ENCODE measurements around the gene CUEDC2.
A peak's percentile ranks its signal among the peaks of the same experiment; 100 is the strongest.

The CUEDC2 gene

GRCh38 chr10:102396730-102397151 is 35.6 kb downstream of the CUEDC2 start:
- no peak for DNase-seq (ENCODE audit: low read depth in 2 of 2)

GRCh38 chr10:102396317-102396650 is 36.1 kb downstream of the CUEDC2 start:
- no peak for DNase-seq (ENCODE audit: low read depth in 2 of 2)

- peak; percentile 84 to 89 for DNase-seq (ENCODE audit: low read depth in 2 of 2)
Observed at GRCh38 chr10:102395400-102396316, 36.7 kb downstream of the CUEDC2 start, which contains the start of gene NFKB2. Gene NFKB2 (plus strand): TSS chr10:102395705. CDS start chr10:102395960, 255 bp downstream.

- no peak for DNase-seq (ENCODE audit: low read depth in 2 of 2)
Observed at GRCh38 chr10:102394801-102395399, 37.5 kb downstream of the CUEDC2 start.

GRCh38 chr10:102394079-102394800 is 38.1 kb downstream of the CUEDC2 start:
- DNase-seq (ENCODE audit: low read depth in 2 of 2): peak; percentile 98

GRCh38 chr10:102393411-102394078 is 38.8 kb downstream of the CUEDC2 start:
- no peak for DNase-seq (ENCODE audit: low read depth in 2 of 2)

- DNase-seq (ENCODE audit: low read depth in 2 of 2): no peak
Observed at GRCh38 chr10:102392306-102392705, 40.1 kb downstream of the CUEDC2 start.

GRCh38 chr10:102389894-102390293 is 42.5 kb downstream of the CUEDC2 start:
- no peak for DNase-seq (ENCODE audit: low read depth in 2 of 2)

GRCh38 chr10:102384606-102385429 is 47.6 kb downstream of the CUEDC2 start:
- no peak for DNase-seq (ENCODE audit: low read depth in 2 of 2)

- no peak for DNase-seq (ENCODE audit: low read depth in 2 of 2)
Observed at GRCh38 chr10:102384053-102384452, 48.3 kb downstream of the CUEDC2 start.

GRCh38 chr10:102382871-102383270 is 49.5 kb downstream of the CUEDC2 start:
- DNase-seq (ENCODE audit: low read depth in 2 of 2): no peak

GRCh38 chr10:102381983-102382382 is 50.4 kb downstream of the CUEDC2 start:
- DNase-seq (ENCODE audit: low read depth in 2 of 2): no peak

GRCh38 chr10:102379383-102379782 is 53.0 kb downstream of the CUEDC2 start:
- no peak for DNase-seq (ENCODE audit: low read depth in 2 of 2)

GRCh38 chr10:102376901-102377300 is 55.5 kb downstream of the CUEDC2 start:
- DNase-seq (ENCODE audit: low read depth in 2 of 2): no peak

- no peak for DNase-seq (ENCODE audit: low read depth in 2 of 2)
Observed at GRCh38 chr10:102375867-102376266, 56.5 kb downstream of the CUEDC2 start.

- no peak for DNase-seq (ENCODE audit: low read depth in 2 of 2)
Observed at GRCh38 chr10:102375250-102375649, 57.1 kb downstream of the CUEDC2 start.
